ENCODE results near the gene THSD4. TPM values are rescaled to one million over a fixed set of nuclear protein-coding genes. Genes with fewer than 3 reads are reported as not detected.

The THSD4 gene
- total RNA-seq, 4 donors from 2014 or later = 10.7 to 59.5 (median 49.0) TPM

GRCh38 chr15:71564217-71564616 is 448.9 kb downstream of the THSD4 start:
- H3K27ac ChIP-seq = no peak overlapping the region
- H3K27me3 ChIP-seq = no peaks in the 10 kb centered on the region
- no peak for DNase-seq
- no peak for TF ChIP-seq CTCF (IDR thresholded peaks at IDR 0.05)
- no peak for TF ChIP-seq POLR2A (IDR thresholded peaks at IDR 0.05)
- H3K4me1 ChIP-seq = no peaks in the 10 kb centered on the region
- no peak overlapping the region for H3K4me3 ChIP-seq
- H3K36me3 ChIP-seq = no peaks in the 10 kb centered on the region
- no peaks in the 10 kb centered on the region for H3K9me3 ChIP-seq

- H3K27ac ChIP-seq = no peak overlapping the region
- no peaks in the 10 kb centered on the region for H3K36me3 ChIP-seq
- no peaks in the 10 kb centered on the region for H3K27me3 ChIP-seq
- no peaks in the 10 kb centered on the region for H3K4me1 ChIP-seq
- TF ChIP-seq POLR2A (IDR thresholded peaks at IDR 0.05) = no peak
- no peak for TF ChIP-seq CTCF (IDR thresholded peaks at IDR 0.05)
- no peaks in the 10 kb centered on the region for H3K9me3 ChIP-seq
- H3K4me3 ChIP-seq = no peak overlapping the region
- peak in 1 of 3 donors; percentile 60 for DNase-seq
These were observed 449.7 kb downstream of the THSD4 start for GRCh38 chr15:71565006-71565405.

- Histone ChIP-seq H3K4me1 (no peaks in the 10 kb centered on the region), H3K36me3 (no peaks in the 10 kb centered on the region), H3K4me3 (no peak overlapping the region), H3K27me3 (no peaks in the 10 kb centered on the region), H3K9me3 (no peaks in the 10 kb centered on the region), H3K27ac (no peak overlapping the region)
- TF ChIP-seq CTCF (IDR thresholded peaks at IDR 0.05) = no peak
- TF ChIP-seq POLR2A (IDR thresholded peaks at IDR 0.05) = no peak
- DNase-seq = no peak
These were observed 450.4 kb downstream of the THSD4 start for GRCh38 chr15:71565631-71566160.

- no peak overlapping the region for H3K4me3 ChIP-seq
- no peak for TF ChIP-seq POLR2A (IDR thresholded peaks at IDR 0.05)
- TF ChIP-seq CTCF (IDR thresholded peaks at IDR 0.05) = no peak
- no peak for DNase-seq
- no peak overlapping the region for H3K27ac ChIP-seq
- no peaks in the 10 kb centered on the region for H3K9me3 ChIP-seq
- H3K4me1 ChIP-seq = no peaks in the 10 kb centered on the region
- H3K36me3 ChIP-seq = no peaks in the 10 kb centered on the region
- H3K27me3 ChIP-seq = no peaks in the 10 kb centered on the region
These were observed 451.0 kb downstream of the THSD4 start for GRCh38 chr15:71566226-71566625.

- Histone ChIP-seq H3K4me1 (no peaks in the 10 kb centered on the region), H3K27me3 (no peaks in the 10 kb centered on the region), H3K36me3 (no peaks in the 10 kb centered on the region), H3K27ac (no peak overlapping the region), H3K4me3 (no peak overlapping the region), H3K9me3 (no peaks in the 10 kb centered on the region)
- TF ChIP-seq CTCF (IDR thresholded peaks at IDR 0.05) = no peak
- TF ChIP-seq POLR2A (IDR thresholded peaks at IDR 0.05) = no peak
- DNase-seq = no peak
These were observed 451.9 kb downstream of the THSD4 start for GRCh38 chr15:71567173-71567572.

GRCh38 chr15:71568227-71568626 is 453.0 kb downstream of the THSD4 start:
- TF ChIP-seq CTCF (IDR thresholded peaks at IDR 0.05) (no peak), POLR2A (IDR thresholded peaks at IDR 0.05) (no peak)
- H3K27me3 ChIP-seq = no peaks in the 10 kb centered on the region
- H3K4me1 ChIP-seq = no peaks in the 10 kb centered on the region
- no peak overlapping the region for H3K4me3 ChIP-seq
- no peaks in the 10 kb centered on the region for H3K36me3 ChIP-seq
- no peak overlapping the region for H3K27ac ChIP-seq
- DNase-seq = no peak
- no peaks in the 10 kb centered on the region for H3K9me3 ChIP-seq
